Mesothelial cell of epicardium (in vitro differentiated cells): ENCODE measurements around the gene DOCK2. TPM values are rescaled to one million over a fixed set of nuclear protein-coding genes. Genes with fewer than 3 reads are reported as not detected.

Experiments
- DNase-seq, 2 experiments: peaks; one replicate each; pipeline ENCODE4 v3.0.0; 2021; ENCODE audit warnings: low spot score in 2 of 2; ENCODE audit not compliant: unreplicated experiment in 2 of 2
- H3K27ac Mint-ChIP-seq: 2 replicates; pipeline ENCODE4 v1.8.0; 2021; ENCODE audit warnings: mixed read lengths
- H3K27me3 Mint-ChIP-seq: 2 replicates; pipeline ENCODE4 v1.8.0; 2021; ENCODE audit warnings: low read depth, mixed read lengths
- H3K36me3 Mint-ChIP-seq: 2 replicates; pipeline ENCODE4 v1.8.0; 2021; ENCODE audit warnings: mixed read lengths
- H3K4me1 Mint-ChIP-seq: 2 replicates; pipeline ENCODE4 v1.8.0; 2021; ENCODE audit warnings: mixed read lengths
- H3K4me3 Mint-ChIP-seq: 2 replicates; pipeline ENCODE4 v1.8.0; 2021; ENCODE audit warnings: mild to moderate bottlenecking, moderate library complexity, mixed read lengths
- H3K9me3 Mint-ChIP-seq: 2 replicates; pipeline ENCODE4 v1.8.0; 2021; ENCODE audit warnings: mixed read lengths
- CTCF ChIP-seq: fragments of 200-600 bp; sonication (generic); IDR thresholded peaks from one replicate; pipeline ENCODE4 v1.5.0; 2021; ENCODE audit warnings: antibody characterized with exemption; ENCODE audit not compliant: unreplicated experiment
- total RNA-seq: library from RNA; stranded (reverse); gene quantifications from 3 replicates; pipeline ENCODE4 v1.2.1, GENCODE V29; 2021

DOCK2 gene
- total RNA-seq, 1 donor from 2014 or later, result 0.25 TPM

GRCh38 chr5:170104710-170105109 is 467.6 kb downstream of the DOCK2 start:
- no peak for TF ChIP-seq CTCF
- H3K4me1 Mint-ChIP-seq, result peaks cover 12% of the 10 kb centered on the region
- peaks cover 7% of the 10 kb centered on the region for H3K27me3 Mint-ChIP-seq
- H3K36me3 Mint-ChIP-seq, result no peaks in the 10 kb centered on the region
- no peaks in the 10 kb centered on the region for H3K9me3 Mint-ChIP-seq
- no peak overlapping the region for H3K4me3 Mint-ChIP-seq
- DNase-seq, result no peak
- no peak overlapping the region for H3K27ac Mint-ChIP-seq

GRCh38 chr5:170105642-170106611 is 468.9 kb downstream of the DOCK2 start, which contains the start of gene FOXI1:
FOXI1 (plus strand) TSS chr5:170105897; CDS start chr5:170105958, 61 bp downstream.
- H3K4me1 Mint-ChIP-seq, result peaks cover 11% of the 10 kb centered on the region
- no peak within 1 kb of the TSS for H3K4me3 Mint-ChIP-seq
- H3K27me3 Mint-ChIP-seq, result peaks cover 3% of the 10 kb centered on the region
- H3K9me3 Mint-ChIP-seq, result no peaks in the 10 kb centered on the region
- H3K36me3 Mint-ChIP-seq, result no peaks in the 10 kb centered on the region
- DNase-seq, result no peak
- H3K27ac Mint-ChIP-seq, result no peak within 1 kb of the TSS
- TF ChIP-seq CTCF, result no peak

GRCh38 chr5:170107674-170108073 is 470.6 kb downstream of the DOCK2 start:
- H3K4me1 Mint-ChIP-seq, result peaks cover 11% of the 10 kb centered on the region
- DNase-seq, result no peak
- no peak for TF ChIP-seq CTCF
- no peak overlapping the region for H3K27ac Mint-ChIP-seq
- H3K9me3 Mint-ChIP-seq, result no peaks in the 10 kb centered on the region
- H3K27me3 Mint-ChIP-seq, result peaks cover 3% of the 10 kb centered on the region
- H3K4me3 Mint-ChIP-seq, result no peak overlapping the region
- H3K36me3 Mint-ChIP-seq, result no peaks in the 10 kb centered on the region

- H3K27me3 Mint-ChIP-seq, result peaks cover 3% of the 10 kb centered on the region
- peaks cover 11% of the 10 kb centered on the region for H3K4me1 Mint-ChIP-seq
- H3K36me3 Mint-ChIP-seq, result no peaks in the 10 kb centered on the region
- TF ChIP-seq CTCF, result no peak
- no peaks in the 10 kb centered on the region for H3K9me3 Mint-ChIP-seq
- H3K4me3 Mint-ChIP-seq, result no peak overlapping the region
- DNase-seq, result no peak
- H3K27ac Mint-ChIP-seq, result no peak overlapping the region
These were observed 471.3 kb downstream of the DOCK2 start for GRCh38 chr5:170108266-170108785.

- no peak overlapping the region for H3K4me3 Mint-ChIP-seq
- no peak for TF ChIP-seq CTCF
- H3K9me3 Mint-ChIP-seq, result no peaks in the 10 kb centered on the region
- H3K36me3 Mint-ChIP-seq, result no peaks in the 10 kb centered on the region
- DNase-seq, result no peak
- peaks cover 3% of the 10 kb centered on the region for H3K27me3 Mint-ChIP-seq
- peaks cover 11% of the 10 kb centered on the region for H3K4me1 Mint-ChIP-seq
- H3K27ac Mint-ChIP-seq, result no peak overlapping the region
These were observed 472.3 kb downstream of the DOCK2 start for GRCh38 chr5:170109059-170110031.
